ENCODE results near the gene FNDC3B. TPM values are rescaled to one million over a fixed set of nuclear protein-coding genes. Genes with fewer than 3 reads are reported as not detected.
A peak's percentile ranks its signal among the peaks of the same experiment; 100 is the strongest.

Gene FNDC3B
- total and polyA plus RNA-seq, 4 donors, result 13.3 to 175 (median 100) TPM

DNA sequence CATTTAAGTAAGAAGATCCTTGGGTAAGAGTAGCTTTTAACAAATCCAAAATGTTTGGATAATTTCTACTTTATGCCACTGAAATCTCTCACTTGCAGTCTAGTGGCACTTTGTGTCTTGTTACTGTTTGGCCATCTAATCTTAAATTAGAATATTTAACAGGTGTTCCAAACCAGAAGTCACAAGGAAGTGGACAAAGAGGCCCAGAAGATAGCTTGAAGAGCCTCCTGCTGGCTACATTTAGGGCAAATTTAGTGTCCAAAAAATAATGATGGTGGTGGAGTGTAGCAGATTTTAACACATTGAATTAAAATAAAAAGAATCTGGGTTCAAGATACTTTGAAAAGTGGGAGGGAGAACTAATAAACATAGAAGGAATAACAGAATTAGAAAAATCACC is 236.7 kb downstream of the FNDC3B start:
- Histone ChIP-seq H3K4me3 (no peak overlapping the region), H3K27me3 (ENCODE audit: control insufficient read depth in 3 of 3, insufficient read depth in 3 of 3, low read length in 2 of 3) (no peaks in the 10 kb centered on the region), H3K36me3 (ENCODE audit: control insufficient read depth in 4 of 4, insufficient read depth in 4 of 4, low read length in 4 of 4) (peaks cover 0 to 9% (median 2%) of the 10 kb centered on the region in 4 donors), H3K9ac (ENCODE audit: insufficient read depth in 1 of 2, low read length in 2 of 2) (no peak overlapping the region), H3K4me1 (ENCODE audit: control insufficient read depth in 5 of 5, insufficient read depth in 5 of 5, low read length in 5 of 5) (peaks cover 5 to 20% (median 11%) of the 10 kb centered on the region in 5 donors), H3K27ac (ENCODE audit: low read depth in 1 of 2, low read length in 1 of 2) (no peak overlapping the region), H3K9me3 (ENCODE audit: control insufficient read depth in 4 of 4, insufficient read depth in 3 of 4, low read length in 3 of 4) (no peaks in the 10 kb centered on the region)
- DNase-seq (no peak), ATAC-seq (ENCODE audit: insufficient read depth, low FRiP score) (no peak)
- TF ChIP-seq, protein P1, sequence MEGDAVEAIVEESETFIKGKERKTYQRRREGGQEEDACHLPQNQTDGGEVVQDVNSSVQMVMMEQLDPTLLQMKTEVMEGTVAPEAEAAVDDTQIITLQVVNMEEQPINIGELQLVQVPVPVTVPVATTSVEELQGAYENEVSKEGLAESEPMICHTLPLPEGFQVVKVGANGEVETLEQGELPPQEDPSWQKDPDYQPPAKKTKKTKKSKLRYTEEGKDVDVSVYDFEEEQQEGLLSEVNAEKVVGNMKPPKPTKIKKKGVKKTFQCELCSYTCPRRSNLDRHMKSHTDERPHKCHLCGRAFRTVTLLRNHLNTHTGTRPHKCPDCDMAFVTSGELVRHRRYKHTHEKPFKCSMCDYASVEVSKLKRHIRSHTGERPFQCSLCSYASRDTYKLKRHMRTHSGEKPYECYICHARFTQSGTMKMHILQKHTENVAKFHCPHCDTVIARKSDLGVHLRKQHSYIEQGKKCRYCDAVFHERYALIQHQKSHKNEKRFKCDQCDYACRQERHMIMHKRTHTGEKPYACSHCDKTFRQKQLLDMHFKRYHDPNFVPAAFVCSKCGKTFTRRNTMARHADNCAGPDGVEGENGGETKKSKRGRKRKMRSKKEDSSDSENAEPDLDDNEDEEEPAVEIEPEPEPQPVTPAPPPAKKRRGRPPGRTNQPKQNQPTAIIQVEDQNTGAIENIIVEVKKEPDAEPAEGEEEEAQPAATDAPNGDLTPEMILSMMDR (IDR thresholded peaks at IDR 0.05; ENCODE audit: control extremely low read depth, extremely low read depth), result no peak

- peaks cover 5 to 20% (median 11%) of the 10 kb centered on the region in 5 donors for H3K4me1 ChIP-seq (ENCODE audit: control insufficient read depth in 5 of 5, insufficient read depth in 5 of 5, low read length in 5 of 5)
- no peaks in the 10 kb centered on the region for H3K27me3 ChIP-seq (ENCODE audit: control insufficient read depth in 3 of 3, insufficient read depth in 3 of 3, low read length in 2 of 3)
- H3K9me3 ChIP-seq (ENCODE audit: control insufficient read depth in 4 of 4, insufficient read depth in 3 of 4, low read length in 3 of 4), result no peaks in the 10 kb centered on the region
- 91 to 95% methylated on average over 5 of the region's 5 CpGs for WGBS, 2 donors
- H3K9ac ChIP-seq (ENCODE audit: insufficient read depth in 1 of 2, low read length in 2 of 2), result no peak overlapping the region
- ATAC-seq (ENCODE audit: insufficient read depth, low FRiP score) (no peak), DNase-seq (no peak)
- no peak overlapping the region for H3K4me3 ChIP-seq
- H3K27ac ChIP-seq (ENCODE audit: low read depth in 1 of 2, low read length in 1 of 2), result no peak overlapping the region
- peaks cover 0 to 9% (median 2%) of the 10 kb centered on the region in 4 donors for H3K36me3 ChIP-seq (ENCODE audit: control insufficient read depth in 4 of 4, insufficient read depth in 4 of 4, low read length in 4 of 4)
- TF ChIP-seq, protein P1 (IDR thresholded peaks at IDR 0.05; ENCODE audit: control extremely low read depth, extremely low read depth), result no peak
These were observed 237.8 kb downstream of the FNDC3B start for GRCh38 chr3:172277151-172277652.

- peaks cover 0 to 6% (median 2%) of the 10 kb centered on the region in 4 donors for H3K36me3 ChIP-seq (ENCODE audit: control insufficient read depth in 4 of 4, insufficient read depth in 4 of 4, low read length in 4 of 4)
- no peaks in the 10 kb centered on the region for H3K9me3 ChIP-seq (ENCODE audit: control insufficient read depth in 4 of 4, insufficient read depth in 3 of 4, low read length in 3 of 4)
- no peak overlapping the region for H3K9ac ChIP-seq (ENCODE audit: insufficient read depth in 1 of 2, low read length in 2 of 2)
- peak overlapping the region; percentile 33 to 53 for H3K27ac ChIP-seq (ENCODE audit: low read depth in 1 of 2, low read length in 1 of 2)
- ATAC-seq (ENCODE audit: insufficient read depth, low FRiP score), result no peak
- 51 to 75% methylated on average over 5 of the region's 5 CpGs for WGBS, 2 donors
- peaks cover 5 to 20% (median 6%) of the 10 kb centered on the region in 5 donors for H3K4me1 ChIP-seq (ENCODE audit: control insufficient read depth in 5 of 5, insufficient read depth in 5 of 5, low read length in 5 of 5)
- DNase-seq, result peak in 1 of 3 donors; percentile 35
- TF ChIP-seq, protein P1 (IDR thresholded peaks at IDR 0.05; ENCODE audit: control extremely low read depth, extremely low read depth), result no peak
- H3K4me3 ChIP-seq, result no peak overlapping the region
- H3K27me3 ChIP-seq (ENCODE audit: control insufficient read depth in 3 of 3, insufficient read depth in 3 of 3, low read length in 2 of 3), result no peaks in the 10 kb centered on the region
These were observed 239.8 kb downstream of the FNDC3B start for GRCh38 chr3:172279191-172279640.

DNA sequence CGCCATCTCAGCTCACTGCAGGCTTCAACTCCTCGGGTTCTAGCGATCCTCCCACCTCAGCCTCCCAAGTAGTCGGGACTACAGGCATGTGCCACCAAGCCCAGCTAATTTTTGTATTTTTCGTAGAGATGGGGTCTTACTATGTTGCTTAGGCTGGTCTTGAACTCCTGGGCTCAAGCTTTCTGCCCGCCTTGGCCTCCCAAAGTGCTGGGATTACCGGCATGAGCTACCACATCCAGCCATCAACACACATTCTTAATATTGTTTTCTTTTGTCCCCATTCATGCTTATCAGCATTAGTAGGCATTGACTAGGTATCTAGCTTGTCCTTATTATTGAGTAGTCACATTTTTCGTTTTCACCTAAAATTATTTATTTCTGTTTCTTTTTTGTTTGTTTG is 240.6 kb downstream of the FNDC3B start:
- no peaks in the 10 kb centered on the region for H3K27me3 ChIP-seq (ENCODE audit: control insufficient read depth in 3 of 3, insufficient read depth in 3 of 3, low read length in 2 of 3)
- H3K4me3 ChIP-seq, result no peak overlapping the region
- peaks cover under 1 to 5% (median 4%) of the 10 kb centered on the region in 4 donors for H3K36me3 ChIP-seq (ENCODE audit: control insufficient read depth in 4 of 4, insufficient read depth in 4 of 4, low read length in 4 of 4)
- WGBS, 2 donors, result 94 to 95% methylated on average over 8 of the region's 8 CpGs
- ATAC-seq (ENCODE audit: insufficient read depth, low FRiP score), result no peak
- H3K9me3 ChIP-seq (ENCODE audit: control insufficient read depth in 4 of 4, insufficient read depth in 3 of 4, low read length in 3 of 4), result no peaks in the 10 kb centered on the region
- DNase-seq, result no peak
- no peak overlapping the region for H3K9ac ChIP-seq (ENCODE audit: insufficient read depth in 1 of 2, low read length in 2 of 2)
- TF ChIP-seq, protein P1 (IDR thresholded peaks at IDR 0.05; ENCODE audit: control extremely low read depth, extremely low read depth), result no peak
- peaks cover 5 to 20% (median 6%) of the 10 kb centered on the region in 5 donors for H3K4me1 ChIP-seq (ENCODE audit: control insufficient read depth in 5 of 5, insufficient read depth in 5 of 5, low read length in 5 of 5)
- peak overlapping the region in 1 of 2 donors; percentile 50 for H3K27ac ChIP-seq (ENCODE audit: low read depth in 1 of 2, low read length in 1 of 2)

All from lung (tissue), 12 donors.